Parathyroid adenoma (tissue), 2 donors: Measurements from ENCODE around the gene NPAS3.

ENCODE experiments used
- H2AFZ ChIP-seq: fragments of 300-600 bp; sonication (generic); one replicate; pipeline ENCODE4 v1.7.0; 2017; ENCODE audit warnings: antibody characterized with exemption, mild to moderate bottlenecking
- H3K27ac ChIP-seq: fragments of 300-600 bp; sonication (generic); one replicate; pipeline ENCODE4 v1.7.0; 2017
- H3K27me3 ChIP-seq: fragments of 300-600 bp; sonication (generic); one replicate; pipeline ENCODE4 v1.7.0; 2017; ENCODE audit warnings: low read length; ENCODE audit not compliant: control insufficient read depth, insufficient read depth
- H3K36me3 ChIP-seq: fragments of 300-600 bp; sonication (generic); one replicate; pipeline ENCODE4 v1.7.0; 2017; ENCODE audit warnings: low read length; ENCODE audit not compliant: control insufficient read depth, insufficient read depth
- H3K4me1 ChIP-seq: fragments of 300-600 bp; sonication (generic); one replicate; pipeline ENCODE4 v1.7.0; 2017; ENCODE audit warnings: control low read depth
- H3K4me2 ChIP-seq: fragments of 300-600 bp; sonication (generic); one replicate; pipeline ENCODE4 v1.7.0; 2017; ENCODE audit warnings: low read length
- H3K4me3 ChIP-seq: fragments of 300-600 bp; sonication (generic); one replicate; pipeline ENCODE4 v1.7.0; 2017; ENCODE audit warnings: low read depth, low read length
- H3K79me2 ChIP-seq: fragments of 300-600 bp; sonication (generic); one replicate; pipeline ENCODE4 v1.7.0; 2017; ENCODE audit warnings: control low read depth
- H3K9ac ChIP-seq: fragments of 300-600 bp; sonication (generic); one replicate; pipeline ENCODE4 v1.7.0; 2017; ENCODE audit warnings: mild to moderate bottlenecking
- H3K9me3 ChIP-seq: fragments of 300-600 bp; sonication (generic); one replicate; pipeline ENCODE4 v1.7.0; 2017; ENCODE audit warnings: low read length; ENCODE audit not compliant: control insufficient read depth
- CTCF ChIP-seq: fragments of 300-600 bp; sonication (generic); IDR thresholded peaks from one replicate; pipeline ENCODE4 v1.7.0; 2017; ENCODE audit warnings: antibody characterized with exemption, mild to moderate bottlenecking
- donor health status: primary hyperparathyroidism.

The NPAS3 gene

GRCh38 chr14:33508126-33509062, 569.7 kb downstream of the NPAS3 start:
- Histone ChIP-seq H3K79me2 (no peaks in the 10 kb centered on the region), H3K36me3 (no peaks in the 10 kb centered on the region), H2AFZ (no peak overlapping the region), H3K4me2 (no peak overlapping the region), H3K4me3 (no peak overlapping the region), H3K27me3 (no peaks in the 10 kb centered on the region), H3K4me1 (no peaks in the 10 kb centered on the region), H3K9ac (no peak overlapping the region), H3K27ac (no peak overlapping the region), H3K9me3 (no peaks in the 10 kb centered on the region)
- no peak for TF ChIP-seq CTCF

- H2AFZ ChIP-seq: no peak overlapping the region
- no peaks in the 10 kb centered on the region for H3K4me1 ChIP-seq
- no peak overlapping the region for H3K27ac ChIP-seq
- H3K27me3 ChIP-seq: no peaks in the 10 kb centered on the region
- no peak overlapping the region for H3K4me3 ChIP-seq
- no peak overlapping the region for H3K4me2 ChIP-seq
- TF ChIP-seq CTCF: no peak
- H3K36me3 ChIP-seq: no peaks in the 10 kb centered on the region
- H3K9me3 ChIP-seq: no peaks in the 10 kb centered on the region
- no peaks in the 10 kb centered on the region for H3K79me2 ChIP-seq
- no peak overlapping the region for H3K9ac ChIP-seq
These were observed 570.8 kb downstream of the NPAS3 start for GRCh38 chr14:33509454-33509853.

GRCh38 chr14:33510063-33510481, 571.4 kb downstream of the NPAS3 start:
- H3K27me3 ChIP-seq: no peaks in the 10 kb centered on the region
- no peaks in the 10 kb centered on the region for H3K4me1 ChIP-seq
- no peak overlapping the region for H3K4me3 ChIP-seq
- no peaks in the 10 kb centered on the region for H3K36me3 ChIP-seq
- no peaks in the 10 kb centered on the region for H3K9me3 ChIP-seq
- H2AFZ ChIP-seq: no peak overlapping the region
- TF ChIP-seq CTCF: no peak
- H3K4me2 ChIP-seq: no peak overlapping the region
- H3K9ac ChIP-seq: no peak overlapping the region
- H3K27ac ChIP-seq: no peak overlapping the region
- no peaks in the 10 kb centered on the region for H3K79me2 ChIP-seq

- H3K36me3 ChIP-seq: no peaks in the 10 kb centered on the region
- H3K27ac ChIP-seq: no peak overlapping the region
- no peak for TF ChIP-seq CTCF
These were observed 572.3 kb downstream of the NPAS3 start for GRCh38 chr14:33510991-33511390.

More at GRCh38 chr14:33510991-33511390, 572.3 kb downstream of the NPAS3 start:
- no peak overlapping the region for H3K9ac ChIP-seq
- no peaks in the 10 kb centered on the region for H3K4me1 ChIP-seq
- H3K27me3 ChIP-seq: no peaks in the 10 kb centered on the region
- no peak overlapping the region for H2AFZ ChIP-seq
- H3K79me2 ChIP-seq: no peaks in the 10 kb centered on the region
- H3K4me3 ChIP-seq: no peak overlapping the region
- no peak overlapping the region for H3K4me2 ChIP-seq
- H3K9me3 ChIP-seq: no peaks in the 10 kb centered on the region
